H9 (cell line): ENCODE results near the gene DHH. TPM values are rescaled to one million over a fixed set of nuclear protein-coding genes. Genes with fewer than 3 reads are reported as not detected.

Experiments
- DNase-seq: peaks from one replicate; pipeline ENCODE4 v3.0.0-alpha.2; 2017
- H2AFZ ChIP-seq: one replicate; pipeline ENCODE4 v1.6.1; 2013; ENCODE audit warnings: mild to moderate bottlenecking, low read length, control low read depth, moderate library complexity
- H2AK5ac ChIP-seq: 2 replicates; pipeline ENCODE4 v1.6.1; 2013; ENCODE audit warnings: low read length, control low read depth, mixed read lengths; ENCODE audit not compliant: insufficient read length
- H2BK120ac ChIP-seq: one replicate; pipeline ENCODE4 v1.6.1; 2013; ENCODE audit warnings: low read depth, mild to moderate bottlenecking, low read length, control low read depth, inconsistent platforms; ENCODE audit not compliant: poor library complexity, severe bottlenecking
- H2BK12ac ChIP-seq: 2 replicates; pipeline ENCODE4 v1.6.1; 2013; ENCODE audit warnings: low read length, control low read depth, mixed read lengths, low read depth; ENCODE audit not compliant: insufficient read length
- H2BK15ac ChIP-seq: 2 replicates; pipeline ENCODE4 v1.6.1; 2013; ENCODE audit warnings: low read depth, low read length, control low read depth
- H2BK20ac ChIP-seq: one replicate; pipeline ENCODE4 v1.6.1; 2013; ENCODE audit warnings: low read depth, mild to moderate bottlenecking, low read length, control low read depth, inconsistent platforms; ENCODE audit not compliant: poor library complexity, severe bottlenecking
- H2BK5ac ChIP-seq: 2 replicates; pipeline ENCODE4 v1.6.1; 2013; ENCODE audit warnings: low read length, control low read depth, mixed read lengths; ENCODE audit not compliant: insufficient read length
- H3K14ac ChIP-seq: 2 replicates; pipeline ENCODE4 v1.6.1; 2013; ENCODE audit warnings: low read length, control low read depth; ENCODE audit not compliant: insufficient read depth
- H3K18ac ChIP-seq: 2 replicates; pipeline ENCODE4 v1.6.1; 2013; ENCODE audit warnings: low read depth, mild to moderate bottlenecking, mixed read lengths, low read length, control low read depth; ENCODE audit not compliant: insufficient read length
- H3K23ac ChIP-seq: 2 replicates; pipeline ENCODE4 v1.6.1; 2013; ENCODE audit warnings: low read length, control low read depth, mixed read lengths, low read depth; ENCODE audit not compliant: insufficient read length
- H3K23me2 ChIP-seq: 2 replicates; pipeline ENCODE4 v1.6.1; 2013; ENCODE audit warnings: low read depth, mild to moderate bottlenecking, mixed read lengths, low read length, control low read depth; ENCODE audit not compliant: insufficient read length, poor library complexity, severe bottlenecking
- H3K27ac ChIP-seq: 2 replicates; pipeline ENCODE4 v1.5.1; 2013; ENCODE audit warnings: low read length, control low read depth, mixed read lengths, low read depth; ENCODE audit not compliant: insufficient read length
- H3K27me3 ChIP-seq: 2 replicates; pipeline ENCODE4 v1.6.1; 2013; ENCODE audit warnings: low read length, control low read depth, inconsistent platforms; ENCODE audit not compliant: insufficient read depth
- H3K4ac ChIP-seq: 2 replicates; pipeline ENCODE4 v1.6.1; 2013; ENCODE audit warnings: low read depth, mild to moderate bottlenecking, control low read depth, inconsistent platforms, low read length, moderate library complexity
- H3K4me1 ChIP-seq: 2 replicates; pipeline ENCODE4 v1.6.1; 2013; ENCODE audit warnings: low read length, control low read depth, inconsistent platforms; ENCODE audit not compliant: insufficient read depth
- H3K4me2 ChIP-seq: 2 replicates; pipeline ENCODE4 v1.6.1; 2013; ENCODE audit warnings: low read length, control low read depth, mixed read lengths; ENCODE audit not compliant: insufficient read length, insufficient read depth
- H3K56ac ChIP-seq: 2 replicates; pipeline ENCODE4 v1.6.1; 2013; ENCODE audit warnings: low read depth, mild to moderate bottlenecking, mixed read lengths, low read length, control low read depth; ENCODE audit not compliant: insufficient read length
- H3K79me1 ChIP-seq: 2 replicates; pipeline ENCODE4 v1.6.1; 2013; ENCODE audit warnings: low read depth, mild to moderate bottlenecking, moderate library complexity, low read length, control low read depth, inconsistent platforms; ENCODE audit not compliant: insufficient read depth, poor library complexity, severe bottlenecking
- H3K79me2 ChIP-seq: 2 replicates; pipeline ENCODE4 v1.6.1; 2013; ENCODE audit warnings: low read length, control low read depth, inconsistent platforms; ENCODE audit not compliant: insufficient read depth
- H3K9ac ChIP-seq: 2 replicates; pipeline ENCODE4 v1.6.1; 2013; ENCODE audit warnings: low read length, control low read depth, mixed read lengths; ENCODE audit not compliant: insufficient read length; ENCODE audit errors: extremely low read depth
- H3K9me3 ChIP-seq: one replicate; pipeline ENCODE4 v1.6.1; 2013; ENCODE audit warnings: low read depth, low read length, inconsistent platforms; ENCODE audit not compliant: control insufficient read depth
- H3T11ph ChIP-seq: one replicate; pipeline ENCODE4 v1.6.1; 2013; ENCODE audit warnings: mild to moderate bottlenecking, low read length, control low read depth, inconsistent platforms
- H4K20me1 ChIP-seq: one replicate; pipeline ENCODE4 v1.6.1; 2013; ENCODE audit not compliant: control insufficient read depth, insufficient read length, insufficient read depth
- H4K5ac ChIP-seq: 2 replicates; pipeline ENCODE4 v1.6.1; 2013; ENCODE audit warnings: low read depth, mild to moderate bottlenecking, mixed read lengths, low read length, control low read depth; ENCODE audit not compliant: insufficient read length
- H4K8ac ChIP-seq: replicated peaks from 2 replicates; pipeline ENCODE4 v1.6.1; 2013; ENCODE audit warnings: low read length, control low read depth, mixed read lengths, low read depth; ENCODE audit not compliant: insufficient read length
- H4K91ac ChIP-seq: 2 replicates; pipeline ENCODE4 v1.6.1; 2013; ENCODE audit warnings: low read depth, mild to moderate bottlenecking, moderate library complexity, mixed read lengths, low read length, control low read depth; ENCODE audit not compliant: insufficient read length
- H3K27ac Mint-ChIP-seq, 3 experiments: 2 replicates in 2 of 3; 3 replicates in 1 of 3; pipeline ENCODE4 v1.8.0; 2020 to 2021; ENCODE audit warnings: mixed read lengths in 3 of 3, mild to moderate bottlenecking in 1 of 3, moderate library complexity in 1 of 3
- H3K27me3 Mint-ChIP-seq: 2 replicates; pipeline ENCODE4 v1.8.0; 2021; ENCODE audit warnings: low read depth, mild to moderate bottlenecking, moderate library complexity, mixed read lengths
- H3K36me3 Mint-ChIP-seq, 3 experiments: 2 replicates in 2 of 3; 3 replicates in 1 of 3; pipeline ENCODE4 v1.8.0; 2020 to 2021; ENCODE audit warnings: low read depth in 3 of 3, mixed read lengths in 3 of 3; ENCODE audit not compliant: insufficient read depth in 1 of 3
- H3K4me1 Mint-ChIP-seq, 2 experiments: 2 replicates each; pipeline ENCODE4 v1.8.0; 2020; ENCODE audit warnings: mixed read lengths in 2 of 2
- H3K4me3 Mint-ChIP-seq, 2 experiments: 2 replicates in 1 of 2; 3 replicates in 1 of 2; pipeline ENCODE4 v1.8.0; 2020 to 2021; ENCODE audit warnings: mild to moderate bottlenecking in 2 of 2, mixed read lengths in 2 of 2, moderate library complexity in 1 of 2
- H3K9me3 Mint-ChIP-seq, 2 experiments: 2 replicates in 1 of 2; 3 replicates in 1 of 2; pipeline ENCODE4 v1.8.0; 2020; ENCODE audit warnings: mild to moderate bottlenecking in 2 of 2, mixed read lengths in 2 of 2, moderate library complexity in 1 of 2
- CTCF ChIP-seq: fragments of 200-600 bp; sonication (generic); conservative IDR thresholded peaks from 3 replicates; pipeline ENCODE4 v1.8.0; 2021; ENCODE audit warnings: antibody characterized with exemption, mild to moderate bottlenecking
- WGBS: extraction: QIAGEN DNeasy Blood & Tissue Kit; methylation state at CpG from one replicate; pipeline ENCODE4 v1.1.7; 2013; ENCODE audit warnings: missing lambda C conversion rate, low lambda C conversion rate, mixed read lengths; ENCODE audit not compliant: insufficient read length; ENCODE audit errors: extremely low coverage; 5-methylcytosine and 5-hydroxymethylcytosine counted together
- total RNA-seq: library from RNA; stranded (reverse); gene quantifications from 2 replicates; pipeline ENCODE4 v1.2.1, GENCODE V29; 2021

Gene DHH
- total RNA-seq, 1 experiment from 2014 or later: 0.20 TPM

- Histone ChIP-seq H2BK12ac (no peak overlapping the region), H2AFZ (no peak overlapping the region), H4K5ac (no peak overlapping the region), H3K14ac (no peak overlapping the region), H3K79me2 (peaks cover 48% of the 10 kb centered on the region), H3K9ac (no peak overlapping the region), H3K79me1 (peaks cover 30% of the 10 kb centered on the region), H3K18ac (no peak overlapping the region), H2BK120ac (no peak overlapping the region), H4K8ac (no peak overlapping the region), H3K9me3 (no peaks in the 10 kb centered on the region), H3K4me1 (peaks cover 14% of the 10 kb centered on the region), H2BK20ac (no peak overlapping the region), H3K56ac (no peak overlapping the region), H3K27me3 (no peaks in the 10 kb centered on the region), H3K4ac (no peak overlapping the region), H3K23me2 (peaks cover 21% of the 10 kb centered on the region), H2BK15ac (no peak overlapping the region), H2AK5ac (no peak overlapping the region), H3K4me2 (peak overlapping the region; percentile 9), H3K27ac (no peak overlapping the region), H4K20me1 (no peaks in the 10 kb centered on the region), H4K91ac (no peak overlapping the region), H3T11ph (no peak overlapping the region), H3K23ac (no peak overlapping the region), H2BK5ac (no peak overlapping the region)
- H3K27me3 Mint-ChIP-seq: no peaks in the 10 kb centered on the region
- H3K9me3 Mint-ChIP-seq: no peaks in the 10 kb centered on the region
- peaks cover 41 to 51% (median 48%) of the 10 kb centered on the region in 3 experiments for H3K36me3 Mint-ChIP-seq
- no CpG with 5 or more reads among the region's 7 CpGs for WGBS
- no peak for TF ChIP-seq CTCF
- peak; percentile 75 for DNase-seq
- H3K27ac Mint-ChIP-seq: peak overlapping the region in 2 of 3 experiments; percentile 52 to 90; a peak in 3 of 7 replicates
- peaks cover 45 to 46% of the 10 kb centered on the region in 2 experiments for H3K4me1 Mint-ChIP-seq
- peak overlapping the region; percentile 37 to 97 for H3K4me3 Mint-ChIP-seq
Observed at GRCh38 chr12:49055978-49056754, 38.4 kb downstream of the DHH start.
